ENCODE results near the gene RSPRY1. TPM values are rescaled to one million over a fixed set of nuclear protein-coding genes. Genes with fewer than 3 reads are reported as not detected.
A peak's percentile ranks its signal among the peaks of the same experiment; 100 is the strongest.
"Not testable (repeated sequence)": the region's sequence is repeated elsewhere in the genome, so short reads cannot be mapped to it uniquely, and the experiment has no call there.

Gene RSPRY1
- total RNA-seq, 1 donor from 2014 or later: 38.9 TPM

- Mint-ChIP-seq H3K27ac (ENCODE audit: unreplicated experiment) (peak overlapping the region; percentile 98), H3K27me3 (ENCODE audit: low read depth) (no peaks in the 10 kb centered on the region), H3K36me3 (ENCODE audit: low read depth) (no peaks in the 10 kb centered on the region), H3K4me3 (ENCODE audit: unreplicated experiment) (peak overlapping the region; percentile 98), H3K9me3 (ENCODE audit: low read depth) (no peaks in the 10 kb centered on the region), H3K4me1 (ENCODE audit: low read depth) (peaks cover 63% of the 10 kb centered on the region)
- DNase-seq (ENCODE audit: low spot score): no peak
- peak; percentile 15 for TF ChIP-seq CTCF (IDR thresholded peaks at IDR 0.05)
Observed at GRCh38 chr16:57186872-57187854, 1.0 kb downstream of the RSPRY1 start.

GRCh38 chr16:57187902-57188710 lies 2.0 kb downstream of the RSPRY1 start:
- DNase-seq (ENCODE audit: low spot score); H3K36me3 Mint-ChIP-seq (ENCODE audit: low read depth); H3K9me3 Mint-ChIP-seq (ENCODE audit: low read depth); H3K27me3 Mint-ChIP-seq (ENCODE audit: low read depth): not testable (repeated sequence)
- Mint-ChIP-seq H3K4me3 (ENCODE audit: unreplicated experiment) (peak overlapping the region; percentile 98), H3K4me1 (ENCODE audit: low read depth) (peaks cover 69% of the 10 kb centered on the region), H3K27ac (ENCODE audit: unreplicated experiment) (peak overlapping the region; percentile 98)

GRCh38 chr16:57188711-57189002 lies 2.5 kb downstream of the RSPRY1 start:
- H3K27me3 Mint-ChIP-seq (ENCODE audit: low read depth): no peaks in the 10 kb centered on the region
- H3K36me3 Mint-ChIP-seq (ENCODE audit: low read depth): no peaks in the 10 kb centered on the region
- DNase-seq (ENCODE audit: low spot score): no peak
- no peaks in the 10 kb centered on the region for H3K9me3 Mint-ChIP-seq (ENCODE audit: low read depth)
- peak overlapping the region; percentile 7 for H3K4me3 Mint-ChIP-seq (ENCODE audit: unreplicated experiment)
- H3K27ac Mint-ChIP-seq (ENCODE audit: unreplicated experiment): no peak overlapping the region
- H3K4me1 Mint-ChIP-seq (ENCODE audit: low read depth): peaks cover 74% of the 10 kb centered on the region
- no peak for TF ChIP-seq CTCF (IDR thresholded peaks at IDR 0.05)

- not testable (repeated sequence) for H3K36me3 Mint-ChIP-seq (ENCODE audit: low read depth); H3K9me3 Mint-ChIP-seq (ENCODE audit: low read depth); DNase-seq (ENCODE audit: low spot score); H3K27me3 Mint-ChIP-seq (ENCODE audit: low read depth); H3K4me3 Mint-ChIP-seq (ENCODE audit: unreplicated experiment)
- Mint-ChIP-seq H3K27ac (ENCODE audit: unreplicated experiment) (peak overlapping the region; percentile 27), H3K4me1 (ENCODE audit: low read depth) (peaks cover 74% of the 10 kb centered on the region)
Observed at GRCh38 chr16:57189527-57189926, 3.4 kb downstream of the RSPRY1 start.

- H3K36me3 Mint-ChIP-seq (ENCODE audit: low read depth): no peaks in the 10 kb centered on the region
- no peak overlapping the region for H3K4me3 Mint-ChIP-seq (ENCODE audit: unreplicated experiment)
- no peak for DNase-seq (ENCODE audit: low spot score)
- H3K27me3 Mint-ChIP-seq (ENCODE audit: low read depth): no peaks in the 10 kb centered on the region
- H3K4me1 Mint-ChIP-seq (ENCODE audit: low read depth): peaks cover 74% of the 10 kb centered on the region
- no peaks in the 10 kb centered on the region for H3K9me3 Mint-ChIP-seq (ENCODE audit: low read depth)
- TF ChIP-seq CTCF (IDR thresholded peaks at IDR 0.05): no peak
- peak overlapping the region; percentile 83 for H3K27ac Mint-ChIP-seq (ENCODE audit: unreplicated experiment)
Observed at GRCh38 chr16:57190136-57190535, 4.0 kb downstream of the RSPRY1 start.

GRCh38 chr16:57191056-57191571 lies 5.0 kb downstream of the RSPRY1 start:
- Mint-ChIP-seq H3K4me1 (ENCODE audit: low read depth) (peaks cover 76% of the 10 kb centered on the region), H3K9me3 (ENCODE audit: low read depth) (no peaks in the 10 kb centered on the region), H3K27ac (ENCODE audit: unreplicated experiment) (peak overlapping the region; percentile 83), H3K27me3 (ENCODE audit: low read depth) (no peaks in the 10 kb centered on the region), H3K36me3 (ENCODE audit: low read depth) (no peaks in the 10 kb centered on the region), H3K4me3 (ENCODE audit: unreplicated experiment) (peak overlapping the region; percentile 0)
- no peak for DNase-seq (ENCODE audit: low spot score)
- TF ChIP-seq CTCF (IDR thresholded peaks at IDR 0.05): no peak

Data from chondrocyte (in vitro differentiated cells).